GM12878 (cell line): ENCODE measurements around the gene IL36RN. TPM values are rescaled to one million over a fixed set of nuclear protein-coding genes. Genes with fewer than 3 reads are reported as not detected.

Experiments
- EZH2 ChIP-seq: IDR thresholded peaks from 2 replicates; pipeline ENCODE4 v1.6.1; 2012; ENCODE audit warnings: low read depth, mild to moderate bottlenecking, control low read depth, inconsistent platforms, low read length, borderline replicate concordance; ENCODE audit not compliant: control insufficient read depth
- FOXK2 ChIP-seq: fragments of 450-650 bp; IDR thresholded peaks from 2 replicates; pipeline ENCODE4 v1.6.1; 2017; ENCODE audit warnings: mild to moderate bottlenecking, moderate library complexity
- HDAC2 ChIP-seq: fragments of 200-600 bp; sonication (generic); IDR thresholded peaks from 2 replicates; pipeline ENCODE4 v1.6.1; 2017
- POLR2AphosphoS2 ChIP-seq: IDR thresholded peaks from 2 replicates; pipeline ENCODE4 v1.6.1; 2011; ENCODE audit warnings: low read depth, mild to moderate bottlenecking, low read length, improper control_type of control experiment, moderate library complexity
- POLR2AphosphoS5 ChIP-seq: IDR thresholded peaks from 2 replicates; pipeline ENCODE4 v1.6.1; 2011; ENCODE audit warnings: mild to moderate bottlenecking, low read length, inconsistent platforms
- SMAD1 ChIP-seq: fragments of 450-650 bp; IDR thresholded peaks from 2 replicates; pipeline ENCODE4 v1.6.1; 2018; ENCODE audit warnings: mild to moderate bottlenecking, low read depth; ENCODE audit not compliant: partially characterized antibody
- SMC3 ChIP-seq: IDR thresholded peaks from 2 replicates; pipeline ENCODE4 v1.6.1; 2011; ENCODE audit warnings: low read length, improper control_type of control experiment, borderline replicate concordance
- polyA plus RNA-seq, 11 experiments: library from polyadenylated mRNA; depleted of rRNA in 4 of 11; unstranded in 6 of 11; stranded (reverse) in 5 of 11; fragments of >200 nt; fragmentation: Nextera tagmentation in 4 of 11; fragmentation: Illumina TruSeq in 1 of 11; extraction: Ambion mirVana in 4 of 11; extraction: Trizol in 1 of 11; gene quantifications; 1 replicate in 1 of 11; 2 replicates in 10 of 11; pipeline versions ENCODE4 v1.2.1 to v1.2.3, GENCODE V29; 2011 to 2016; ENCODE audit warnings: inconsistent platforms in 2 of 11, missing spikeins in 2 of 11, low read depth in 1 of 11
- total RNA-seq, 4 experiments: library from RNA; depleted of rRNA in 3 of 4; stranded (reverse); fragments of >200 nt in 3 of 4; fragmentation: Illumina TruSeq in 1 of 4; extraction: Trizol in 1 of 4; gene quantifications; 2 replicates each; pipeline versions ENCODE4 v1.2.1 to v1.2.3, GENCODE V29; 2013 to 2021
- TF ChIP-seq, protein P1 (sequence below): fragments of 450-650 bp; IDR thresholded peaks from 2 replicates; pipeline ENCODE4 v1.6.1; 2014; ENCODE audit warnings: mild to moderate bottlenecking
- TF ChIP-seq, protein P2 (sequence below): IDR thresholded peaks from 2 replicates; pipeline ENCODE4 v1.6.1; 2011; ENCODE audit warnings: low read depth, mild to moderate bottlenecking, low read length, moderate library complexity, borderline replicate concordance; ENCODE audit errors: extremely low read depth
- TF ChIP-seq, protein P3 (sequence below): IDR thresholded peaks from 2 replicates; pipeline ENCODE4 v1.6.1; 2011; ENCODE audit warnings: borderline replicate concordance, low read depth, mild to moderate bottlenecking, moderate library complexity, mixed read lengths, low read length; ENCODE audit not compliant: insufficient read depth; ENCODE audit errors: extremely low read length
- TF ChIP-seq, protein P4 (sequence below): IDR thresholded peaks from 2 replicates; pipeline ENCODE4 v1.6.1; 2012; ENCODE audit warnings: mild to moderate bottlenecking, low read depth, low read length

The IL36RN gene
- total and polyA plus RNA-seq, 10 of the 15 experiments (the other 5 are each of a cell fraction or from before 2014, with no cell fraction given), result not detected

DNA sequence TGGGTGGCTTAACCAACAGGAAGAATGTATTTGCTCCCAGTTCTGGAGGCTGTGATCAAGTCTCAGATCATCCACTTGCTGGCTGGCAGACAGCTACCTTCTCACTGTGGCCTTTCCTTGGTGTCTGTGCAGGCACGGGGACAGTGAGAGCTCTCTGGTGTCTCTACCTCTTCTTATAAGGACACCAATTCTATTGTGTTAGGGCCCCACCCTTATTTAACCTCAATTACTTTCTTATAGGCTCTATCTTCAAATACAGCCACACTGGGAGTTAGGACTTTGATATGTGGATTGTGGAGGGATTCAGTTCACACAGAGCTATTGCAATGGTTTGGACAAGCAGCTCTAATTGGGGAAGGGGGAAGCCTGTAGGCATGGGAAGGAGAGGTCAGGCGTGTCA is 43.1 kb downstream of the IL36RN start (continued):
- TF ChIP-seq, protein P1, sequence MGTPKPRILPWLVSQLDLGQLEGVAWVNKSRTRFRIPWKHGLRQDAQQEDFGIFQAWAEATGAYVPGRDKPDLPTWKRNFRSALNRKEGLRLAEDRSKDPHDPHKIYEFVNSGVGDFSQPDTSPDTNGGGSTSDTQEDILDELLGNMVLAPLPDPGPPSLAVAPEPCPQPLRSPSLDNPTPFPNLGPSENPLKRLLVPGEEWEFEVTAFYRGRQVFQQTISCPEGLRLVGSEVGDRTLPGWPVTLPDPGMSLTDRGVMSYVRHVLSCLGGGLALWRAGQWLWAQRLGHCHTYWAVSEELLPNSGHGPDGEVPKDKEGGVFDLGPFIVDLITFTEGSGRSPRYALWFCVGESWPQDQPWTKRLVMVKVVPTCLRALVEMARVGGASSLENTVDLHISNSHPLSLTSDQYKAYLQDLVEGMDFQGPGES, result no peak
- no peak for TF ChIP-seq POLR2AphosphoS5
- TF ChIP-seq EZH2, result no peak
- no peak for TF ChIP-seq FOXK2
- TF ChIP-seq POLR2AphosphoS2, result no peak
- TF ChIP-seq, protein P2, sequence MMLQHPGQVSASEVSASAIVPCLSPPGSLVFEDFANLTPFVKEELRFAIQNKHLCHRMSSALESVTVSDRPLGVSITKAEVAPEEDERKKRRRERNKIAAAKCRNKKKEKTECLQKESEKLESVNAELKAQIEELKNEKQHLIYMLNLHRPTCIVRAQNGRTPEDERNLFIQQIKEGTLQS, result no peak
- TF ChIP-seq, protein P3, sequence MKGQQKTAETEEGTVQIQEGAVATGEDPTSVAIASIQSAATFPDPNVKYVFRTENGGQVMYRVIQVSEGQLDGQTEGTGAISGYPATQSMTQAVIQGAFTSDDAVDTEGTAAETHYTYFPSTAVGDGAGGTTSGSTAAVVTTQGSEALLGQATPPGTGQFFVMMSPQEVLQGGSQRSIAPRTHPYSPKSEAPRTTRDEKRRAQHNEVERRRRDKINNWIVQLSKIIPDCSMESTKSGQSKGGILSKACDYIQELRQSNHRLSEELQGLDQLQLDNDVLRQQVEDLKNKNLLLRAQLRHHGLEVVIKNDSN, result no peak
- no peak for TF ChIP-seq SMC3
- TF ChIP-seq, protein P4, sequence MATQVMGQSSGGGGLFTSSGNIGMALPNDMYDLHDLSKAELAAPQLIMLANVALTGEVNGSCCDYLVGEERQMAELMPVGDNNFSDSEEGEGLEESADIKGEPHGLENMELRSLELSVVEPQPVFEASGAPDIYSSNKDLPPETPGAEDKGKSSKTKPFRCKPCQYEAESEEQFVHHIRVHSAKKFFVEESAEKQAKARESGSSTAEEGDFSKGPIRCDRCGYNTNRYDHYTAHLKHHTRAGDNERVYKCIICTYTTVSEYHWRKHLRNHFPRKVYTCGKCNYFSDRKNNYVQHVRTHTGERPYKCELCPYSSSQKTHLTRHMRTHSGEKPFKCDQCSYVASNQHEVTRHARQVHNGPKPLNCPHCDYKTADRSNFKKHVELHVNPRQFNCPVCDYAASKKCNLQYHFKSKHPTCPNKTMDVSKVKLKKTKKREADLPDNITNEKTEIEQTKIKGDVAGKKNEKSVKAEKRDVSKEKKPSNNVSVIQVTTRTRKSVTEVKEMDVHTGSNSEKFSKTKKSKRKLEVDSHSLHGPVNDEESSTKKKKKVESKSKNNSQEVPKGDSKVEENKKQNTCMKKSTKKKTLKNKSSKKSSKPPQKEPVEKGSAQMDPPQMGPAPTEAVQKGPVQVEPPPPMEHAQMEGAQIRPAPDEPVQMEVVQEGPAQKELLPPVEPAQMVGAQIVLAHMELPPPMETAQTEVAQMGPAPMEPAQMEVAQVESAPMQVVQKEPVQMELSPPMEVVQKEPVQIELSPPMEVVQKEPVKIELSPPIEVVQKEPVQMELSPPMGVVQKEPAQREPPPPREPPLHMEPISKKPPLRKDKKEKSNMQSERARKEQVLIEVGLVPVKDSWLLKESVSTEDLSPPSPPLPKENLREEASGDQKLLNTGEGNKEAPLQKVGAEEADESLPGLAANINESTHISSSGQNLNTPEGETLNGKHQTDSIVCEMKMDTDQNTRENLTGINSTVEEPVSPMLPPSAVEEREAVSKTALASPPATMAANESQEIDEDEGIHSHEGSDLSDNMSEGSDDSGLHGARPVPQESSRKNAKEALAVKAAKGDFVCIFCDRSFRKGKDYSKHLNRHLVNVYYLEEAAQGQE, result no peak
- TF ChIP-seq SMAD1, result no peak
- no peak for TF ChIP-seq HDAC2
